ENCODE data around the gene CA4.

Gene CA4

DNA sequence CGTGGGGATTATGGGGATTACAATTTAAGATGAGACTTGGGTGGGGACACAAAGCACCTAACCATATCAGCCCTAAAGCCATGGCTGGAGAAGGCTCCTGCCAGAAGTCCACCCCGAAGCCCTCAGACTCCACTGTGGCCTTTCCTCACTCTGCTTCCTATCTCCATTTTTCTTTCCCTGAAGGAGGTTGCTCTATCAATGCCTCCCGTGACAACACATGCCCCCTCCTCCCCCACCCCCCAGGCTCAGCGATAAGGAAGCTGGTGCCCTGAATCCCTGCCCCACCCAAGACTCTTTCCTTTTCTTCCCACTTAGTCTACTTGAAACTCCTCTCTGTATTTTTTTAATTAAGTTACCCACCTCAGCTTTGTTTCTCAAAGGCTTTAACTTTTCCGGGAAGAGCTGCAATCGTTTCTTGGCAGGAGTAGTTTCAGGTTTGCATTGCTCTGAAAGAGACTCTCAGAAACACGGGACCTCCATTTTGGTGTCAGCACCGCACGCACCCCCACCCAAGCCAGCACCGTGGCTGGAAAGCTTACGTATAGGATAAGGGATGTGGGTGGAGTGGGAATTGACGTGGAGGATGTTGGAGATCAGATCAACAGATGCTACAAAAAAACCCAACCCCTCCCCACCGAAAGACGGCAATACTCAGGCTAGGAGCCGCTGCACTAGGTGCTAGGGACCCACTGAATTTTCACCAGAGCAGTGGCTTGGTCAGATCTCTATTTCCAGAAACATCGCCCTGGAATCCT, 15.2 kb upstream of the CA4 start:
- no CpG with 5 or more reads among the region's 16 CpGs for WGBS, 2 donors (ENCODE audit: extremely low coverage in 2 of 2, insufficient read length in 2 of 2, insufficient replicate concordance in 1 of 2)
- peak overlapping the region; percentile 97 for H2AFZ ChIP-seq (ENCODE audit: low read length)
- H4K8ac ChIP-seq (ENCODE audit: low read depth, low read length) = no peak overlapping the region
- no peaks in the 10 kb centered on the region for H3K9me3 ChIP-seq (replicated peaks in 1 of 2; ENCODE audit: control insufficient read depth in 2 of 2, insufficient read depth in 1 of 2, low read depth in 1 of 2, low read length in 2 of 2)
- peak overlapping the region; percentile 75 for H3K4me2 ChIP-seq (ENCODE audit: insufficient read depth, low read length, poor library complexity, severe bottlenecking)
- H3K27me3 ChIP-seq (ENCODE audit: control insufficient read depth in 3 of 3, insufficient read depth in 3 of 3, low read depth in 1 of 3, low read length in 3 of 3) = peaks cover 11 to 20% (median 18%) of the 10 kb centered on the region in 3 experiments
- H4K91ac ChIP-seq (ENCODE audit: low read depth, low read length, poor library complexity) = no peak overlapping the region
- H2BK15ac ChIP-seq (ENCODE audit: low read length) = no peak overlapping the region
- no peak overlapping the region for H3K9ac ChIP-seq (ENCODE audit: low read depth, low read length, poor library complexity)
- no peak overlapping the region for H2BK120ac ChIP-seq (ENCODE audit: low read depth, low read length)
- peak overlapping the region; percentile 87 for H3K4me3 ChIP-seq (ENCODE audit: low read length in 2 of 2)
- peaks cover 8 to 15% of the 10 kb centered on the region in 2 donors for H3K4me1 ChIP-seq (ENCODE audit: control insufficient read depth in 2 of 2, insufficient read depth in 1 of 2, low read depth in 1 of 2, low read length in 2 of 2)
- H3K36me3 ChIP-seq (replicated peaks in 1 of 2; ENCODE audit: control insufficient read depth in 2 of 2, insufficient read depth in 2 of 2, low read length in 2 of 2) = peaks cover 0 to 15% of the 10 kb centered on the region in 2 donors
- no peak overlapping the region for H3K14ac ChIP-seq (ENCODE audit: low read length)
- H3K18ac ChIP-seq (ENCODE audit: low read length) = no peak overlapping the region
- no peak overlapping the region for H3K4ac ChIP-seq (ENCODE audit: low read length)
- no peak overlapping the region for H3K27ac ChIP-seq (replicated peaks; ENCODE audit: low read length)
- H2BK5ac ChIP-seq (ENCODE audit: low read length) = no peak overlapping the region
- no peak overlapping the region for H2AK5ac ChIP-seq (ENCODE audit: low read depth, low read length)
- no peak overlapping the region for H2BK12ac ChIP-seq (ENCODE audit: low read length)
- no peaks in the 10 kb centered on the region for H3K79me1 ChIP-seq (ENCODE audit: low read depth, low read length)
- DNase-seq (ENCODE audit: low spot score) = no peak
- H3K23ac ChIP-seq (ENCODE audit: low read depth, low read length, poor library complexity) = no peak overlapping the region

DNA sequence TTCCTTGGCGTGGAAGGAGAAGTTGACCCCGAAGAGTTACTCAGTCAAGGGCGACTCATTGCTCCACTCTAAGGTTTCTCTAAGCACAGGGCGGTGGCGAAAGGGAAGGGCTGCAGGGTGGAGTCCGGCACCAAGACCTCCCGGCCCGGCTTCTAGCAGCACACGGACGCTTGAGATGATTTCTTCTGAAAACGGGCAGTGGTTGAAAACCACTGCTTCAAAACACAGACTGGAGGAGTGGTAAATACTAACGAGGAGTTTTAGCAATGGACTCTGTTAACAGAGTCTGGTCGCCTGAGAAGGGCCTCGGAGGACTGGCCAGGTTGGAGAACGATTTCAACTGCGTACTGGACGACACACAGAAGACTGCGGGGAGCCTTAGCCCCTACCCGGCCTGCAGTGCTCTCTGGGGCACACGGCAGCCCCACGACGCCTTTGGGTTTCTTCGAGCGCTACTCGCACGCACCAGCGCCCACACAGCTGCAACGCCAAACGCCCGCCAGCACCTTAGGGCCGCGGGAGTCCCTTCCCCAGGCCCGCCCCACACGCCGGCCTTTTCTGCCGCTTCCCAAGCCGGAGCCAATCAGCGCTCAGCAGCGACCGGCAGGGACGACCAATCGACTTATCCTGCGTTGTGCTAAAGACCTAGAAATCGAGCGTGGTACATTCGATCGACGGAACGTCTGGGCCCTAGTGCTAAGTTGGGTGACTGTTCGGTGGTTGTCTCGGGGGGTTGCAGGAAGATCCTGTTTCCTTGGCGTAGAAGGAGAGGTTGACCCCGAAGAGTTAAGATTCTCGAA, 14.4 kb upstream of the CA4 start:
- H3K36me3 ChIP-seq (replicated peaks in 1 of 2; ENCODE audit: control insufficient read depth in 2 of 2, insufficient read depth in 2 of 2, low read length in 2 of 2) = peaks cover 0 to 15% of the 10 kb centered on the region in 2 donors
- WGBS, 2 donors (ENCODE audit: extremely low coverage in 2 of 2, insufficient read length in 2 of 2, insufficient replicate concordance in 1 of 2) = no CpG with 5 or more reads among the region's 54 CpGs
- no peak overlapping the region for H2BK5ac ChIP-seq (ENCODE audit: low read length)
- no peak overlapping the region for H2BK15ac ChIP-seq (ENCODE audit: low read length)
- peak; percentile 81 for DNase-seq (ENCODE audit: low spot score)
- peak overlapping the region; percentile 75 for H3K4me2 ChIP-seq (ENCODE audit: insufficient read depth, low read length, poor library complexity, severe bottlenecking)
- no peak overlapping the region for H2BK120ac ChIP-seq (ENCODE audit: low read depth, low read length)
- peak overlapping the region; percentile 87 for H3K4me3 ChIP-seq (ENCODE audit: low read length in 2 of 2)
- H3K23ac ChIP-seq (ENCODE audit: low read depth, low read length, poor library complexity) = no peak overlapping the region
- peaks cover 0 to 3% of the 10 kb centered on the region in 2 donors for H3K9me3 ChIP-seq (replicated peaks in 1 of 2; ENCODE audit: control insufficient read depth in 2 of 2, insufficient read depth in 1 of 2, low read depth in 1 of 2, low read length in 2 of 2)
- H2AFZ ChIP-seq (ENCODE audit: low read length) = peak overlapping the region; percentile 97
- H4K91ac ChIP-seq (ENCODE audit: low read depth, low read length, poor library complexity) = no peak overlapping the region
- no peak overlapping the region for H3K27ac ChIP-seq (replicated peaks; ENCODE audit: low read length)
- peaks cover 14 to 28% (median 25%) of the 10 kb centered on the region in 3 experiments for H3K27me3 ChIP-seq (ENCODE audit: control insufficient read depth in 3 of 3, insufficient read depth in 3 of 3, low read depth in 1 of 3, low read length in 3 of 3)
- no peak overlapping the region for H2AK5ac ChIP-seq (ENCODE audit: low read depth, low read length)
- H3K9ac ChIP-seq (ENCODE audit: low read depth, low read length, poor library complexity) = peak overlapping the region; percentile 93
- no peak overlapping the region for H3K4ac ChIP-seq (ENCODE audit: low read length)
- H3K4me1 ChIP-seq (ENCODE audit: control insufficient read depth in 2 of 2, insufficient read depth in 1 of 2, low read depth in 1 of 2, low read length in 2 of 2) = peaks cover 10 to 15% of the 10 kb centered on the region in 2 donors
- no peak overlapping the region for H2BK12ac ChIP-seq (ENCODE audit: low read length)
- no peaks in the 10 kb centered on the region for H3K79me1 ChIP-seq (ENCODE audit: low read depth, low read length)
- H3K18ac ChIP-seq (ENCODE audit: low read length) = peak overlapping the region; percentile 86
- no peak overlapping the region for H3K14ac ChIP-seq (ENCODE audit: low read length)
- H4K8ac ChIP-seq (ENCODE audit: low read depth, low read length) = no peak overlapping the region

DNA sequence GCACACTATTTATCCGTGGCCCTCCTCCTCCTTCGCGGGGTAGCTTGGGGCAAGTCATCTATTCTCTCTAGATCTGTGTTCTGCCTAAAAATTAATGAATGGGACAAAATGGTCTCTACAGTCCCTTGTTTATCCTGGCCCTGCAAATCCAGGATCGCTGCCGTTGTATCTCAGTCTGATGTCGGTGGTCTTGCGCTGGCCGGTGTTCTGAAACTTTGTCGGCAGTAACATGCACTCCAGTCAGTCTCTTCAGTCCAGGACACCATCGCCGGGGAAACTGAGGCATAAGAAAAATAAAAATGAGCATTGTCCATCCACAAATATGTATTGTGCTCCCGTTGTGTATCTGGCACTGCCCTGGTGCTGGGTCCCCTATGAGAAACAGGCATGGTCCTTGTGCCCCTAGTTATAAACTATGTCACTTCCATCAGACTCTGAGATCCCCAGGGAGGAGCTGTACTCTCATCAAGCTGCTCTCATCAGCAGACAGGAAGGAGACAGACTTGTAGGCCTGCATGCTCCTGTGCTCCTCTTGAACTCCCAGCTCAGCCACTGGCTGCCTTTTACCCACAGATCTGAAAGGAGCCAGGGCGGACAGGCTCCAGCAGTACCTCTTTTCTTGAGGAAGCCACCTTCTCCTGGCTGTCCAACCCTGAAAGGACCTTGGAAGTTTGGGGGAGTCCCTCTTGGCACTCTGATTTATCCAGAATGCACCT, 13.7 kb upstream of the CA4 start:
- Histone ChIP-seq H3K9ac (ENCODE audit: low read depth, low read length, poor library complexity) (no peak overlapping the region), H2BK15ac (ENCODE audit: low read length) (no peak overlapping the region), H2BK5ac (ENCODE audit: low read length) (no peak overlapping the region), H2BK12ac (ENCODE audit: low read length) (no peak overlapping the region), H4K8ac (ENCODE audit: low read depth, low read length) (no peak overlapping the region), H3K4me3 (ENCODE audit: low read length in 2 of 2) (peak overlapping the region in 1 of 2 donors; percentile 87), H4K91ac (ENCODE audit: low read depth, low read length, poor library complexity) (no peak overlapping the region), H2AFZ (ENCODE audit: low read length) (peak overlapping the region; percentile 97), H3K4me2 (ENCODE audit: insufficient read depth, low read length, poor library complexity, severe bottlenecking) (no peak overlapping the region), H2AK5ac (ENCODE audit: low read depth, low read length) (no peak overlapping the region), H3K14ac (ENCODE audit: low read length) (no peak overlapping the region), H3K23ac (ENCODE audit: low read depth, low read length, poor library complexity) (no peak overlapping the region), H3K36me3 (replicated peaks in 1 of 2; ENCODE audit: control insufficient read depth in 2 of 2, insufficient read depth in 2 of 2, low read length in 2 of 2) (peaks cover 0 to 15% of the 10 kb centered on the region in 2 donors), H3K79me1 (ENCODE audit: low read depth, low read length) (no peaks in the 10 kb centered on the region), H3K4me1 (ENCODE audit: control insufficient read depth in 2 of 2, insufficient read depth in 1 of 2, low read depth in 1 of 2, low read length in 2 of 2) (peaks cover 12 to 15% of the 10 kb centered on the region in 2 donors), H3K18ac (ENCODE audit: low read length) (no peak overlapping the region), H3K27ac (replicated peaks; ENCODE audit: low read length) (no peak overlapping the region), H3K9me3 (replicated peaks in 1 of 2; ENCODE audit: control insufficient read depth in 2 of 2, insufficient read depth in 1 of 2, low read depth in 1 of 2, low read length in 2 of 2) (peaks cover 0 to 3% of the 10 kb centered on the region in 2 donors), H3K27me3 (ENCODE audit: control insufficient read depth in 3 of 3, insufficient read depth in 3 of 3, low read depth in 1 of 3, low read length in 3 of 3) (peaks cover 21 to 36% (median 33%) of the 10 kb centered on the region in 3 experiments), H2BK120ac (ENCODE audit: low read depth, low read length) (no peak overlapping the region), H3K4ac (ENCODE audit: low read length) (no peak overlapping the region)
- no CpG with 5 or more reads among the region's 13 CpGs for WGBS, 2 donors (ENCODE audit: extremely low coverage in 2 of 2, insufficient read length in 2 of 2, insufficient replicate concordance in 1 of 2)
- DNase-seq (ENCODE audit: low spot score) = no peak
